IgD-negative memory B cell (primary cell): ENCODE results near the gene GALNT9. TPM values are rescaled to one million over a fixed set of nuclear protein-coding genes. Genes with fewer than 3 reads are reported as not detected.
"Not testable (repeated sequence)": the region's sequence is repeated elsewhere in the genome, so short reads cannot be mapped to it uniquely, and the experiment has no call there.

Experiments
- H3K27ac Mint-ChIP-seq, 3 donors: one replicate each; pipeline ENCODE4 v1.8.0; 2020 to 2022; ENCODE audit warnings: mild to moderate bottlenecking in 3 of 3, mixed read lengths in 3 of 3, moderate library complexity in 1 of 3
- H3K27me3 Mint-ChIP-seq: one replicate; pipeline ENCODE4 v1.8.0; 2021; ENCODE audit warnings: mixed read lengths
- H3K36me3 Mint-ChIP-seq: one replicate; pipeline ENCODE4 v1.8.0; 2020; ENCODE audit warnings: mild to moderate bottlenecking, mixed read lengths
- H3K4me1 Mint-ChIP-seq, 3 donors: one replicate each; pipeline ENCODE4 v1.8.0; 2020 to 2022; ENCODE audit warnings: mixed read lengths in 3 of 3, mild to moderate bottlenecking in 1 of 3
- H3K4me3 Mint-ChIP-seq, 4 donors: one replicate each; pipeline ENCODE4 v1.8.0; 2020 to 2022; ENCODE audit warnings: mild to moderate bottlenecking in 4 of 4, mixed read lengths in 4 of 4, moderate library complexity in 3 of 4
- H3K9me3 Mint-ChIP-seq, 3 donors: one replicate each; pipeline ENCODE4 v1.8.0; 2020 to 2021; ENCODE audit warnings: mixed read lengths in 3 of 3, mild to moderate bottlenecking in 1 of 3
- polyA plus RNA-seq: library from polyadenylated mRNA; unstranded; fragments of 300-500 nt; fragmentation: Illumina TruSeq; gene quantifications from one replicate; pipeline ENCODE4 v1.2.3, GENCODE V29; 2021

GALNT9 gene
- polyA plus RNA-seq, 1 donor from 2014 or later = 1.5 TPM

GRCh38 chr12:132362996-132363660, 33.7 kb upstream of the GALNT9 start:
- peaks cover 0 to 2% (median 0%) of the 10 kb centered on the region in 3 donors for H3K4me1 Mint-ChIP-seq
- H3K36me3 Mint-ChIP-seq = no peaks in the 10 kb centered on the region
- no peak overlapping the region for H3K4me3 Mint-ChIP-seq
- H3K27ac Mint-ChIP-seq = no peak overlapping the region
- H3K9me3 Mint-ChIP-seq = peaks cover 0 to 2% (median 0%) of the 10 kb centered on the region in 3 donors
- no peaks in the 10 kb centered on the region for H3K27me3 Mint-ChIP-seq

- peaks cover 0 to 2% (median 0%) of the 10 kb centered on the region in 3 donors for H3K4me1 Mint-ChIP-seq
- no peaks in the 10 kb centered on the region for H3K27me3 Mint-ChIP-seq
- no peak overlapping the region for H3K27ac Mint-ChIP-seq
- H3K9me3 Mint-ChIP-seq = peaks cover 0 to 2% (median 0%) of the 10 kb centered on the region in 3 donors
- H3K4me3 Mint-ChIP-seq = no peak overlapping the region
- H3K36me3 Mint-ChIP-seq = no peaks in the 10 kb centered on the region
Observed at GRCh38 chr12:132360906-132361777, 31.8 kb upstream of the GALNT9 start.

- no peak overlapping the region for H3K27ac Mint-ChIP-seq
- H3K4me1 Mint-ChIP-seq = peaks cover 0 to 2% (median 0%) of the 10 kb centered on the region in 3 donors
- no peak overlapping the region for H3K4me3 Mint-ChIP-seq
- H3K27me3 Mint-ChIP-seq = no peaks in the 10 kb centered on the region
- no peaks in the 10 kb centered on the region for H3K36me3 Mint-ChIP-seq
- peaks cover 0 to 2% (median 0%) of the 10 kb centered on the region in 3 donors for H3K9me3 Mint-ChIP-seq
Observed at GRCh38 chr12:132360410-132360809, 31.0 kb upstream of the GALNT9 start.

- Mint-ChIP-seq H3K4me1 (peaks cover 0 to 2% (median 0%) of the 10 kb centered on the region in 3 donors), H3K9me3 (peaks cover 0 to 2% (median 0%) of the 10 kb centered on the region in 3 donors), H3K36me3 (no peaks in the 10 kb centered on the region), H3K27me3 (no peaks in the 10 kb centered on the region), H3K27ac (no peak overlapping the region), H3K4me3 (no peak overlapping the region)
Observed at GRCh38 chr12:132359971-132360370, 30.6 kb upstream of the GALNT9 start.

GRCh38 chr12:132359551-132359950, 30.2 kb upstream of the GALNT9 start:
- H3K9me3 Mint-ChIP-seq = peaks cover 0 to 2% (median 0%) of the 10 kb centered on the region in 3 donors
- no peaks in the 10 kb centered on the region for H3K36me3 Mint-ChIP-seq
- H3K4me3 Mint-ChIP-seq = no peak overlapping the region
- no peaks in the 10 kb centered on the region for H3K27me3 Mint-ChIP-seq
- no peak overlapping the region for H3K27ac Mint-ChIP-seq
- H3K4me1 Mint-ChIP-seq = peaks cover 0 to 2% (median 0%) of the 10 kb centered on the region in 3 donors

GRCh38 chr12:132358241-132359225, 29.1 kb upstream of the GALNT9 start:
- not testable (repeated sequence) for H3K9me3 Mint-ChIP-seq, H3K27ac Mint-ChIP-seq, H3K27me3 Mint-ChIP-seq, H3K36me3 Mint-ChIP-seq, H3K4me3 Mint-ChIP-seq, H3K4me1 Mint-ChIP-seq

GRCh38 chr12:132357623-132358186, 28.3 kb upstream of the GALNT9 start:
- peaks cover 0 to 2% (median 0%) of the 10 kb centered on the region in 3 donors for H3K4me1 Mint-ChIP-seq
- H3K36me3 Mint-ChIP-seq = no peaks in the 10 kb centered on the region
- peaks cover 2% of the 10 kb centered on the region for H3K27me3 Mint-ChIP-seq
- H3K27ac Mint-ChIP-seq = no peak overlapping the region
- peaks cover 0 to 2% (median 0%) of the 10 kb centered on the region in 3 donors for H3K9me3 Mint-ChIP-seq
- H3K4me3 Mint-ChIP-seq = no peak overlapping the region

- Mint-ChIP-seq H3K27me3 (peaks cover 2% of the 10 kb centered on the region), H3K36me3 (no peaks in the 10 kb centered on the region), H3K4me1 (peaks cover 0 to 2% (median 0%) of the 10 kb centered on the region in 3 donors), H3K9me3 (peaks cover 0 to 2% (median 0%) of the 10 kb centered on the region in 3 donors), H3K4me3 (no peak overlapping the region), H3K27ac (no peak overlapping the region)
Observed at GRCh38 chr12:132356691-132357622, 27.6 kb upstream of the GALNT9 start.

- H3K36me3 Mint-ChIP-seq = no peaks in the 10 kb centered on the region
- H3K9me3 Mint-ChIP-seq = peaks cover 0 to 2% (median 0%) of the 10 kb centered on the region in 3 donors
- H3K27me3 Mint-ChIP-seq = peaks cover 5% of the 10 kb centered on the region
- peaks cover 0 to 2% (median 0%) of the 10 kb centered on the region in 3 donors for H3K4me1 Mint-ChIP-seq
- no peak overlapping the region for H3K4me3 Mint-ChIP-seq
- H3K27ac Mint-ChIP-seq = no peak overlapping the region
Observed at GRCh38 chr12:132355742-132356681, 26.6 kb upstream of the GALNT9 start.

- peaks cover 5% of the 10 kb centered on the region for H3K27me3 Mint-ChIP-seq
- no peaks in the 10 kb centered on the region for H3K9me3 Mint-ChIP-seq
- no peak overlapping the region for H3K4me3 Mint-ChIP-seq
- no peaks in the 10 kb centered on the region for H3K36me3 Mint-ChIP-seq
- no peak overlapping the region for H3K27ac Mint-ChIP-seq
- peaks cover 0 to 2% (median 0%) of the 10 kb centered on the region in 3 donors for H3K4me1 Mint-ChIP-seq
Observed at GRCh38 chr12:132354982-132355680, 25.7 kb upstream of the GALNT9 start.

GRCh38 chr12:132354211-132354981, 25.0 kb upstream of the GALNT9 start:
- H3K9me3 Mint-ChIP-seq = no peaks in the 10 kb centered on the region
- H3K4me3 Mint-ChIP-seq = no peak overlapping the region
- no peaks in the 10 kb centered on the region for H3K4me1 Mint-ChIP-seq
- peaks cover 5% of the 10 kb centered on the region for H3K27me3 Mint-ChIP-seq
- H3K27ac Mint-ChIP-seq = no peak overlapping the region
- no peaks in the 10 kb centered on the region for H3K36me3 Mint-ChIP-seq

GRCh38 chr12:132353811-132354210, 24.4 kb upstream of the GALNT9 start:
- H3K4me3 Mint-ChIP-seq = no peak overlapping the region
- H3K27me3 Mint-ChIP-seq = peaks cover 5% of the 10 kb centered on the region
- H3K27ac Mint-ChIP-seq = no peak overlapping the region
- H3K4me1 Mint-ChIP-seq = no peaks in the 10 kb centered on the region
- no peaks in the 10 kb centered on the region for H3K36me3 Mint-ChIP-seq
- no peaks in the 10 kb centered on the region for H3K9me3 Mint-ChIP-seq
